Lung (tissue), 12 donors: ENCODE measurements around the gene ZC3H18. TPM values are rescaled to one million over a fixed set of nuclear protein-coding genes. Genes with fewer than 3 reads are reported as not detected.

ENCODE experiments used
- ATAC-seq: fragments of 200-7000 bp; cut with Tn5 transposase; one replicate; pipeline ENCODE4 v1.9.1; 2020; ENCODE audit warnings: moderate number of reproducible peaks; ENCODE audit not compliant: insufficient read depth, low FRiP score
- DNase-seq, 3 donors: peaks; one replicate each; pipeline ENCODE4 v3.0.0-alpha.2; 2013 to 2017
- H3K27ac ChIP-seq, 2 donors: one replicate each; pipeline ENCODE4 v1.5.1; 2013; ENCODE audit warnings: mild to moderate bottlenecking in 2 of 2, moderate library complexity in 2 of 2, control low read depth in 1 of 2, inconsistent platforms in 1 of 2, low read depth in 1 of 2, low read length in 1 of 2
- H3K27me3 ChIP-seq, 3 donors: one replicate each; pipeline ENCODE4 v1.5.1; 2013; ENCODE audit warnings: low read length in 2 of 3; ENCODE audit not compliant: control insufficient read depth in 3 of 3, insufficient read depth in 3 of 3
- H3K36me3 ChIP-seq, 4 donors: one replicate each; pipeline ENCODE4 v1.5.1; 2013; ENCODE audit warnings: low read length in 4 of 4, mild to moderate bottlenecking in 1 of 4, moderate library complexity in 1 of 4; ENCODE audit not compliant: control insufficient read depth in 4 of 4, insufficient read depth in 4 of 4
- H3K4me1 ChIP-seq, 5 donors: one replicate each; pipeline ENCODE4 v1.5.1; 2013; ENCODE audit warnings: low read length in 5 of 5, mild to moderate bottlenecking in 2 of 5, moderate library complexity in 1 of 5; ENCODE audit not compliant: control insufficient read depth in 5 of 5, insufficient read depth in 5 of 5
- H3K4me3 ChIP-seq: one replicate; pipeline ENCODE4 v1.5.1; 2013; ENCODE audit warnings: mild to moderate bottlenecking, control low read depth, moderate library complexity
- H3K9ac ChIP-seq, 2 donors: one replicate each; pipeline ENCODE4 v1.5.1; 2013; ENCODE audit warnings: low read length in 2 of 2, control low read depth in 1 of 2; ENCODE audit not compliant: insufficient read depth in 1 of 2
- H3K9me3 ChIP-seq, 4 donors: one replicate each; pipeline ENCODE4 v1.5.1; 2013; ENCODE audit warnings: low read length in 3 of 4, mild to moderate bottlenecking in 1 of 4, moderate library complexity in 1 of 4; ENCODE audit not compliant: control insufficient read depth in 4 of 4, insufficient read depth in 3 of 4
- CTCF ChIP-seq: IDR thresholded peaks from 2 replicates; pipeline ENCODE4 v1.5.1; 2012; ENCODE audit warnings: mild to moderate bottlenecking; ENCODE audit errors: control extremely low read depth, extremely low read depth
- WGBS, 2 donors: extraction: QIAGEN DNeasy Blood & Tissue Kit; methylation state at CpG; one replicate each; pipeline ENCODE4 v1.1.7; 2013; 5-methylcytosine and 5-hydroxymethylcytosine counted together
- polyA plus RNA-seq, 2 donors: library from polyadenylated mRNA; stranded (reverse); fragments of 200-250 nt; gene quantifications; one replicate each; pipeline ENCODE4 v1.2.1, GENCODE V29; 2013
- total RNA-seq, 2 donors: library from RNA; depleted of rRNA in 1 of 2; stranded (reverse); fragments of >200 nt in 1 of 2; gene quantifications; one replicate each; pipeline ENCODE4 v1.2.1, GENCODE V29; 2014 to 2021
- donor health status: control.
- donor health status: control.
- donor health status: Bipolar disorder and iron deficiency.
- donor health status: healthy.
- donor health status: DM: yes; HTN: yes; CAD: no.

The ZC3H18 gene
- total and polyA plus RNA-seq, 4 donors = 21.2 to 44.0 (median 28.6) TPM

GRCh38 chr16:88548131-88548874 is 21.9 kb upstream of the ZC3H18 start:
- H3K27me3 ChIP-seq = peaks cover 0 to 21% (median 5%) of the 10 kb centered on the region in 3 donors
- H3K36me3 ChIP-seq = no peaks in the 10 kb centered on the region
- no peak overlapping the region for H3K4me3 ChIP-seq
- DNase-seq (no peak), ATAC-seq (no peak)
- peaks cover 0 to 8% (median 0%) of the 10 kb centered on the region in 4 donors for H3K9me3 ChIP-seq
- WGBS, 2 donors = 61 to 71% methylated on average over 15 of the region's 15 CpGs
- peaks cover 0 to 3% (median 0%) of the 10 kb centered on the region in 5 donors for H3K4me1 ChIP-seq
- H3K9ac ChIP-seq = no peak overlapping the region
- TF ChIP-seq CTCF = no peak
- H3K27ac ChIP-seq = no peak overlapping the region

GRCh38 chr16:88548985-88549384 is 21.2 kb upstream of the ZC3H18 start:
- no peak overlapping the region for H3K4me3 ChIP-seq
- H3K4me1 ChIP-seq = peaks cover 0 to 3% (median 0%) of the 10 kb centered on the region in 5 donors
- WGBS, 2 donors = 69 to 79% methylated on average over 13 of the region's 13 CpGs
- ATAC-seq (no peak), DNase-seq (no peak)
- TF ChIP-seq CTCF = no peak
- no peak overlapping the region for H3K9ac ChIP-seq
- peaks cover 0 to 5% (median 0%) of the 10 kb centered on the region in 4 donors for H3K9me3 ChIP-seq
- no peaks in the 10 kb centered on the region for H3K36me3 ChIP-seq
- no peak overlapping the region for H3K27ac ChIP-seq
- peaks cover 0 to 23% (median 5%) of the 10 kb centered on the region in 3 donors for H3K27me3 ChIP-seq

GRCh38 chr16:88549671-88550245 is 20.4 kb upstream of the ZC3H18 start:
- Histone ChIP-seq H3K9me3 (peaks cover 0 to 3% (median 0%) of the 10 kb centered on the region in 4 donors), H3K27ac (no peak overlapping the region), H3K9ac (no peak overlapping the region), H3K4me1 (peaks cover 0 to 3% (median 0%) of the 10 kb centered on the region in 5 donors), H3K27me3 (peaks cover 0 to 29% (median 5%) of the 10 kb centered on the region in 3 donors), H3K4me3 (no peak overlapping the region), H3K36me3 (no peaks in the 10 kb centered on the region)
- 35 to 36% methylated on average over 12 of the region's 12 CpGs for WGBS, 2 donors
- DNase-seq (peak in 1 of 3 donors; percentile 47), ATAC-seq (no peak)
- TF ChIP-seq CTCF = no peak
